GF-D8 (cell line): Measurements from ENCODE around the gene NUDT14.

ENCODE experiments used
- DNase-seq: peaks from one replicate; lab custom pipeline; 2025; lab: John Stamatoyannopoulos, UW

The NUDT14 gene

GRCh38 chr14:105212541-105213300 lies 31.6 kb upstream of the NUDT14 start:
- DNase-seq, result no peak

- no peak for DNase-seq
Observed at GRCh38 chr14:105211758-105212089, 30.6 kb upstream of the NUDT14 start.

- no peak for DNase-seq
Observed at GRCh38 chr14:105211086-105211757, 30.1 kb upstream of the NUDT14 start.

GRCh38 chr14:105210266-105211025 lies 29.3 kb upstream of the NUDT14 start:
- DNase-seq, result no peak

GRCh38 chr14:105209646-105210045 lies 28.5 kb upstream of the NUDT14 start:
- no peak for DNase-seq

GRCh38 chr14:105209091-105209490 lies 28.0 kb upstream of the NUDT14 start:
- no peak for DNase-seq

- DNase-seq, result no peak
Observed at GRCh38 chr14:105208738-105209075, 27.6 kb upstream of the NUDT14 start.

- no peak for DNase-seq
Observed at GRCh38 chr14:105207996-105208737, 27.1 kb upstream of the NUDT14 start.

- DNase-seq, result no peak
Observed at GRCh38 chr14:105207460-105207901, 26.4 kb upstream of the NUDT14 start.

- DNase-seq, result no peak
Observed at GRCh38 chr14:105206873-105207272, 25.8 kb upstream of the NUDT14 start.

- DNase-seq, result no peak
Observed at GRCh38 chr14:105205673-105206208, 24.6 kb upstream of the NUDT14 start.

- no peak for DNase-seq
Observed at GRCh38 chr14:105204931-105205672, 24.0 kb upstream of the NUDT14 start.

GRCh38 chr14:105204206-105204930 lies 23.3 kb upstream of the NUDT14 start:
- no peak for DNase-seq

- DNase-seq, result no peak
Observed at GRCh38 chr14:105203701-105204100, 22.6 kb upstream of the NUDT14 start.

GRCh38 chr14:105203057-105203531 lies 22.0 kb upstream of the NUDT14 start:
- DNase-seq, result no peak

- DNase-seq, result peak; percentile 61
Observed at GRCh38 chr14:105201925-105202513, 20.9 kb upstream of the NUDT14 start.

- no peak for DNase-seq
Observed at GRCh38 chr14:105201156-105201924, 20.2 kb upstream of the NUDT14 start.

GRCh38 chr14:105200641-105201040 lies 19.5 kb upstream of the NUDT14 start:
- no peak for DNase-seq

GRCh38 chr14:105200074-105200473 lies 19.0 kb upstream of the NUDT14 start:
- DNase-seq, result no peak
